SK-N-SH (cell line): ENCODE measurements around the gene EVI2B.

Experiments
- CHD2 ChIP-seq: fragments of 150-350 bp; IDR thresholded peaks from 2 replicates; pipeline ENCODE4 v1.6.1; 2018; ENCODE audit warnings: low read length; ENCODE audit not compliant: partially characterized antibody
- EP300 ChIP-seq, 2 experiments: IDR thresholded peaks; 2 replicates each; pipeline versions ENCODE4 v1.4.0 to v1.6.1; 2012; ENCODE audit warnings: borderline replicate concordance in 1 of 2, low read depth in 1 of 2, low read length in 1 of 2
- FOXM1 ChIP-seq: IDR thresholded peaks from 2 replicates; pipeline ENCODE4 v1.4.0; 2012; ENCODE audit warnings: low read depth, mild to moderate bottlenecking
- GABPA ChIP-seq: IDR thresholded peaks from 2 replicates; pipeline ENCODE4 v1.4.0; 2012; ENCODE audit warnings: low read depth, mild to moderate bottlenecking
- POLR2AphosphoS5 ChIP-seq: IDR thresholded peaks from 2 replicates; pipeline ENCODE4 v1.6.1; 2012; ENCODE audit warnings: low read depth, low read length
- RAD21 ChIP-seq: IDR thresholded peaks from 2 replicates; pipeline ENCODE4 v1.6.1; 2012; ENCODE audit warnings: mild to moderate bottlenecking, low read length
- RFX5 ChIP-seq: IDR thresholded peaks from 2 replicates; pipeline ENCODE4 v1.6.1; 2012; ENCODE audit warnings: mild to moderate bottlenecking, improper control_type of control experiment, low read length
- SIN3A ChIP-seq: IDR thresholded peaks from 2 replicates; pipeline ENCODE4 v1.6.1; 2012; ENCODE audit warnings: low read depth, mild to moderate bottlenecking, low read length, moderate library complexity, borderline replicate concordance
- TAF1 ChIP-seq: IDR thresholded peaks from 2 replicates; pipeline ENCODE4 v1.6.1; 2012; ENCODE audit warnings: low read depth, mild to moderate bottlenecking, low read length, moderate library complexity, borderline replicate concordance
- TEAD4 ChIP-seq: IDR thresholded peaks from 2 replicates; pipeline ENCODE4 v1.4.0; 2012; ENCODE audit warnings: mild to moderate bottlenecking, borderline replicate concordance; ENCODE audit not compliant: insufficient read depth
- YY1 ChIP-seq: IDR thresholded peaks from 2 replicates; pipeline ENCODE4 v1.4.0; 2012; ENCODE audit warnings: low read depth, mild to moderate bottlenecking
- TF ChIP-seq, protein P1 (sequence below): fragments of 200-600 bp; sonication (generic); IDR thresholded peaks from 2 replicates; pipeline ENCODE4 v1.6.1; 2017; ENCODE audit warnings: antibody characterized with exemption, mild to moderate bottlenecking, moderate library complexity
- TF ChIP-seq, protein P2 (sequence below): IDR thresholded peaks from 2 replicates; pipeline ENCODE4 v1.6.1; 2012; ENCODE audit warnings: mild to moderate bottlenecking, low read depth, low read length, moderate library complexity
- TF ChIP-seq, protein P3 (sequence below): IDR thresholded peaks from 2 replicates; pipeline ENCODE4 v1.4.0; 2012; ENCODE audit warnings: low read depth

DNA sequence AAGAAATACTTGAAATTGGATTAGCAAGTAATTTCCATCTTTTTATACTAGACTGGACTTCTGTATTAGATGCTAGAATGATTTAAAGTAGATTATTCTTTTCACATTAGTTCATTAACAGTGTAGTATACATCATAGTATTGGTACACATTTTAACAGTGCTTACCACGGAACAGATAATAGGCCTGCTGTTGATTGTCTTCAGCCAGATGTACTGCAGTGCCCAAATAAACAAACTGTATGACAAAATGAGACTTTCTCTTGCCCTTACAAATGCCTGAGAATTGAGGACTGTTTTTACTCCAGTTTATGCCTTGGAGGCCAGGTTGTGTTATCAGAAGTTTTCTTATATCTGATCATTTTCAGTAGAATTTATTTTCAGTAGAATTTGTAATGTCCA, 6.9 kb upstream of the EVI2B start:
- TF ChIP-seq, protein P1, sequence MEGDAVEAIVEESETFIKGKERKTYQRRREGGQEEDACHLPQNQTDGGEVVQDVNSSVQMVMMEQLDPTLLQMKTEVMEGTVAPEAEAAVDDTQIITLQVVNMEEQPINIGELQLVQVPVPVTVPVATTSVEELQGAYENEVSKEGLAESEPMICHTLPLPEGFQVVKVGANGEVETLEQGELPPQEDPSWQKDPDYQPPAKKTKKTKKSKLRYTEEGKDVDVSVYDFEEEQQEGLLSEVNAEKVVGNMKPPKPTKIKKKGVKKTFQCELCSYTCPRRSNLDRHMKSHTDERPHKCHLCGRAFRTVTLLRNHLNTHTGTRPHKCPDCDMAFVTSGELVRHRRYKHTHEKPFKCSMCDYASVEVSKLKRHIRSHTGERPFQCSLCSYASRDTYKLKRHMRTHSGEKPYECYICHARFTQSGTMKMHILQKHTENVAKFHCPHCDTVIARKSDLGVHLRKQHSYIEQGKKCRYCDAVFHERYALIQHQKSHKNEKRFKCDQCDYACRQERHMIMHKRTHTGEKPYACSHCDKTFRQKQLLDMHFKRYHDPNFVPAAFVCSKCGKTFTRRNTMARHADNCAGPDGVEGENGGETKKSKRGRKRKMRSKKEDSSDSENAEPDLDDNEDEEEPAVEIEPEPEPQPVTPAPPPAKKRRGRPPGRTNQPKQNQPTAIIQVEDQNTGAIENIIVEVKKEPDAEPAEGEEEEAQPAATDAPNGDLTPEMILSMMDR = no peak
- no peak for TF ChIP-seq CHD2
- no peak for TF ChIP-seq TAF1
- TF ChIP-seq SIN3A = no peak
- TF ChIP-seq FOXM1 = no peak
- no peak for TF ChIP-seq POLR2AphosphoS5
- TF ChIP-seq, protein P2, sequence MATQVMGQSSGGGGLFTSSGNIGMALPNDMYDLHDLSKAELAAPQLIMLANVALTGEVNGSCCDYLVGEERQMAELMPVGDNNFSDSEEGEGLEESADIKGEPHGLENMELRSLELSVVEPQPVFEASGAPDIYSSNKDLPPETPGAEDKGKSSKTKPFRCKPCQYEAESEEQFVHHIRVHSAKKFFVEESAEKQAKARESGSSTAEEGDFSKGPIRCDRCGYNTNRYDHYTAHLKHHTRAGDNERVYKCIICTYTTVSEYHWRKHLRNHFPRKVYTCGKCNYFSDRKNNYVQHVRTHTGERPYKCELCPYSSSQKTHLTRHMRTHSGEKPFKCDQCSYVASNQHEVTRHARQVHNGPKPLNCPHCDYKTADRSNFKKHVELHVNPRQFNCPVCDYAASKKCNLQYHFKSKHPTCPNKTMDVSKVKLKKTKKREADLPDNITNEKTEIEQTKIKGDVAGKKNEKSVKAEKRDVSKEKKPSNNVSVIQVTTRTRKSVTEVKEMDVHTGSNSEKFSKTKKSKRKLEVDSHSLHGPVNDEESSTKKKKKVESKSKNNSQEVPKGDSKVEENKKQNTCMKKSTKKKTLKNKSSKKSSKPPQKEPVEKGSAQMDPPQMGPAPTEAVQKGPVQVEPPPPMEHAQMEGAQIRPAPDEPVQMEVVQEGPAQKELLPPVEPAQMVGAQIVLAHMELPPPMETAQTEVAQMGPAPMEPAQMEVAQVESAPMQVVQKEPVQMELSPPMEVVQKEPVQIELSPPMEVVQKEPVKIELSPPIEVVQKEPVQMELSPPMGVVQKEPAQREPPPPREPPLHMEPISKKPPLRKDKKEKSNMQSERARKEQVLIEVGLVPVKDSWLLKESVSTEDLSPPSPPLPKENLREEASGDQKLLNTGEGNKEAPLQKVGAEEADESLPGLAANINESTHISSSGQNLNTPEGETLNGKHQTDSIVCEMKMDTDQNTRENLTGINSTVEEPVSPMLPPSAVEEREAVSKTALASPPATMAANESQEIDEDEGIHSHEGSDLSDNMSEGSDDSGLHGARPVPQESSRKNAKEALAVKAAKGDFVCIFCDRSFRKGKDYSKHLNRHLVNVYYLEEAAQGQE = no peak
- TF ChIP-seq EP300 (IDR thresholded peaks at IDR 0.05; ENCODE audit: borderline replicate concordance in 1 of 2, low read depth in 1 of 2, low read length in 1 of 2) = no peak
- TF ChIP-seq YY1 = no peak
- TF ChIP-seq RFX5 = no peak
- TF ChIP-seq, protein P3, sequence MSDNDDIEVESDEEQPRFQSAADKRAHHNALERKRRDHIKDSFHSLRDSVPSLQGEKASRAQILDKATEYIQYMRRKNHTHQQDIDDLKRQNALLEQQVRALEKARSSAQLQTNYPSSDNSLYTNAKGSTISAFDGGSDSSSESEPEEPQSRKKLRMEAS = no peak
- no peak for TF ChIP-seq TEAD4
- TF ChIP-seq RAD21 = no peak
- no peak for TF ChIP-seq GABPA
